ENCODE results near the gene RGS19.

RGS19 gene

GRCh38 chr20:64035066-64035932 is 44.0 kb downstream of the RGS19 start:
- DNase-seq (ENCODE audit: low read depth), result no peak

- no peak for DNase-seq (ENCODE audit: low read depth)
These were observed 45.3 kb downstream of the RGS19 start for GRCh38 chr20:64033981-64034493.

GRCh38 chr20:64032706-64033624 is 46.4 kb downstream of the RGS19 start:
- DNase-seq (ENCODE audit: low read depth), result no peak

- DNase-seq (ENCODE audit: low read depth), result no peak
These were observed 47.5 kb downstream of the RGS19 start for GRCh38 chr20:64031822-64032314.

GRCh38 chr20:64030371-64031134 is 48.8 kb downstream of the RGS19 start:
- DNase-seq (ENCODE audit: low read depth), result no peak

- no peak for DNase-seq (ENCODE audit: low read depth)
These were observed 49.8 kb downstream of the RGS19 start for GRCh38 chr20:64029293-64030117.

- DNase-seq (ENCODE audit: low read depth), result no peak
These were observed 51.2 kb downstream of the RGS19 start for GRCh38 chr20:64027981-64028685.

- DNase-seq (ENCODE audit: low read depth), result no peak
These were observed 53.4 kb downstream of the RGS19 start for GRCh38 chr20:64025826-64026412.

- no peak for DNase-seq (ENCODE audit: low read depth)
These were observed 54.1 kb downstream of the RGS19 start for GRCh38 chr20:64025101-64025825.

- no peak for DNase-seq (ENCODE audit: low read depth)
These were observed 55.0 kb downstream of the RGS19 start for GRCh38 chr20:64024141-64024990.

- DNase-seq (ENCODE audit: low read depth), result no peak
These were observed 55.8 kb downstream of the RGS19 start for GRCh38 chr20:64023361-64024140.
